GM12878 (cell line): ENCODE data around the gene SLC5A10.

Experiments used
- CREB1 ChIP-seq: IDR thresholded peaks from 2 replicates; pipeline ENCODE4 v1.6.1; 2012; ENCODE audit warnings: low read depth, mild to moderate bottlenecking, inconsistent platforms
- CTCF ChIP-seq, 3 experiments: IDR thresholded peaks in 2 of 3; conservative IDR thresholded peaks in 1 of 3; 2 replicates each; pipeline ENCODE4 v1.5.1; 2011; ENCODE audit warnings: low read depth in 3 of 3, low read length in 3 of 3, mild to moderate bottlenecking in 3 of 3, control low read depth in 2 of 3, moderate library complexity in 2 of 3, inconsistent platforms in 1 of 3, mixed read lengths in 1 of 3; ENCODE audit not compliant: control insufficient read depth in 2 of 3, insufficient read depth in 1 of 3; ENCODE audit errors: extremely low read depth in 1 of 3
- HDGF ChIP-seq: fragments of 450-650 bp; IDR thresholded peaks from 2 replicates; pipeline ENCODE4 v1.6.1; 2016; ENCODE audit warnings: antibody characterized with exemption

- no peak for TF ChIP-seq HDGF
- TF ChIP-seq CREB1, result no peak
- no peak for TF ChIP-seq CTCF (IDR thresholded peaks at IDR 0.05 in 2 of 3, conservative IDR thresholded peaks at IDR 0.05 in 1 of 3; ENCODE audit: control insufficient read depth in 2 of 3, extremely low read depth in 1 of 3, insufficient read depth in 1 of 3, low read depth in 3 of 3, low read length in 3 of 3)
Measured at GRCh38 chr17:18999394-18999793, 47.4 kb downstream of the SLC5A10 start.
